WI38 (cell line): ENCODE measurements around the gene CNTN5.

Experiments
- H3K4me3 ChIP-seq: 2 replicates; pipeline ENCODE4 v1.5.1; 2011; ENCODE audit warnings: low read depth, mild to moderate bottlenecking, control low read depth, low read length
- CTCF ChIP-seq: IDR thresholded peaks from 2 replicates; pipeline ENCODE4 v1.5.1; 2012; ENCODE audit warnings: low read depth, mild to moderate bottlenecking, control low read depth, low read length

CNTN5 gene

GRCh38 chr11:100397401-100397800, 1376.7 kb downstream of the CNTN5 start:
- no peak for TF ChIP-seq CTCF
- no peak overlapping the region for H3K4me3 ChIP-seq

DNA sequence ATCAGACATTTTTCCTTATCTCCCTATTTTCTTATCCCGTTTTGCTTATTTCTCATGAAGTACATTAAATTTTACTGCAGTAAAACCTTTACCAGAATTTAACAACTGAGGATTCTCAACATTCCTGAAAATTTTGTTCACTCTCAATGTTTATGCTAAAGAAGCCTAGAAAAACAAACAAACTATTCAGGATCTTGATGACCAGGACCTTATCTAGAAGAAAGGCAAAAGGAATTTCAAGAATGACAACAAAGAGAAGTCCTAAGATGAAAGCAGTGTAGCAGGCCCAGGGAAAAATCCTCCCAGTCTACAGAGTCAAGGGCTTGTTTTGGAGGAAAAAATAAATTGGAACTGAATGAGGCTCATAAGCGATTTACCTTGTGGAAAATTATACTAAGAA, 1383.1 kb downstream of the CNTN5 start:
- H3K4me3 ChIP-seq: no peak overlapping the region

DNA sequence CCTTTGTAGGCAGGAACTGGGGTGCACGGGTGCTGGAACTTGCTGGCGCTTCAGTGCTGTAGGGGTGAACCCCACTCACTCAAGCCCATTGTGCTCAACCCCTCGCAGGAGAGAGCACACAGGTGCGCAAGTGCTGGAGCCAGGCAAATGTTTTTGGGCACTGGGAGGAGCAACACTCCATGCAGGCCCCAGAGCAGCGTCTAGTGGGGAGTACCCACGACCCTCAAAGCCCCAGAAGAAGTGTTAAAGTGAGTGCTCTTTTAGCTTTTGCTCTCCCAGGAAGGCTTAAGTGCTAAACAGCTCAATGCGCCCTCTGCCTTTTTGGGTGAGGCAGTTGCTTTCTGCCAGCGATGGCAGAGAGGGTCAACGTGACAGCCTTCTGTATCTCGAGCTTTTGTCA, 1384.2 kb downstream of the CNTN5 start:
- H3K4me3 ChIP-seq: no peak overlapping the region
- no peak for TF ChIP-seq CTCF

More for the DNA sequence above, 1383.1 kb downstream of the CNTN5 start:
- TF ChIP-seq CTCF: no peak
